GM15510 (cell line): ENCODE measurements around the gene CHRNA9.

Experiments used
- POLR2A ChIP-seq: IDR thresholded peaks from 3 replicates; pipeline ENCODE4 v1.6.1; 2011; ENCODE audit warnings: borderline replicate concordance; ENCODE audit not compliant: insufficient read length; ENCODE audit errors: extremely low read depth

CHRNA9 gene

GRCh38 chr4:40306226-40306625 lies 28.9 kb upstream of the CHRNA9 start:
- TF ChIP-seq POLR2A, result no peak

GRCh38 chr4:40306976-40307375 lies 28.2 kb upstream of the CHRNA9 start:
- TF ChIP-seq POLR2A, result no peak

GRCh38 chr4:40307627-40308497 lies 27.3 kb upstream of the CHRNA9 start:
- TF ChIP-seq POLR2A, result no peak

GRCh38 chr4:40308528-40309122 lies 26.5 kb upstream of the CHRNA9 start:
- TF ChIP-seq POLR2A, result no peak

- no peak for TF ChIP-seq POLR2A
Measured at GRCh38 chr4:40309250-40309774, 25.8 kb upstream of the CHRNA9 start.

- no peak for TF ChIP-seq POLR2A
Measured at GRCh38 chr4:40310225-40310624, 24.9 kb upstream of the CHRNA9 start.

GRCh38 chr4:40311811-40312346 lies 23.3 kb upstream of the CHRNA9 start:
- TF ChIP-seq POLR2A, result no peak

- TF ChIP-seq POLR2A, result no peak
Measured at GRCh38 chr4:40314951-40315350, 20.2 kb upstream of the CHRNA9 start.

- TF ChIP-seq POLR2A, result no peak
Measured at GRCh38 chr4:40316333-40316781, 18.8 kb upstream of the CHRNA9 start.

- no peak for TF ChIP-seq POLR2A
Measured at GRCh38 chr4:40316782-40317635, 18.1 kb upstream of the CHRNA9 start.

GRCh38 chr4:40317916-40318658 lies 17.0 kb upstream of the CHRNA9 start:
- no peak for TF ChIP-seq POLR2A

GRCh38 chr4:40321574-40322275 lies 13.4 kb upstream of the CHRNA9 start:
- TF ChIP-seq POLR2A, result no peak

GRCh38 chr4:40322811-40323210 lies 12.3 kb upstream of the CHRNA9 start:
- TF ChIP-seq POLR2A, result no peak

- no peak for TF ChIP-seq POLR2A
Measured at GRCh38 chr4:40323866-40324265, 11.3 kb upstream of the CHRNA9 start.

- no peak for TF ChIP-seq POLR2A
Measured at GRCh38 chr4:40325406-40326019, 9.6 kb upstream of the CHRNA9 start.
